SK-N-SH treated with all-trans-retinoic acid at 6 μM for 48 hours (cell line): ENCODE measurements around the gene RTL10.

Experiments used
- ATAC-seq: fragments of 200-7000 bp; cut with Tn5 transposase; 3 replicates; pipeline ENCODE4 v1.9.1; 2020; ENCODE audit warnings: mild to moderate bottlenecking, moderate library complexity
- ARNTL ChIP-seq: fragments of 450-650 bp; formaldehyde crosslinking; IDR thresholded peaks from 2 replicates; pipeline ENCODE4 v1.5.0; 2020; ENCODE audit warnings: low read depth, mild to moderate bottlenecking, moderate library complexity, borderline replicate concordance
- BACH2 ChIP-seq: fragments of 250-450 bp; sonication (Bioruptor Pico); IDR thresholded peaks from 2 replicates; pipeline ENCODE4 v1.9.0; 2021; ENCODE audit warnings: mild to moderate bottlenecking, borderline replicate concordance
- CREB5 ChIP-seq: fragments of 250-450 bp; sonication (Bioruptor Pico); IDR thresholded peaks from 2 replicates; pipeline ENCODE4 v1.5.1; 2020; ENCODE audit warnings: low read depth, mild to moderate bottlenecking, moderate library complexity
- CSDC2 ChIP-seq: fragments of 250-450 bp; sonication (Bioruptor Pico); IDR thresholded peaks from 2 replicates; pipeline ENCODE4 v1.5.0; 2020; ENCODE audit warnings: mild to moderate bottlenecking, moderate library complexity
- ESRRG ChIP-seq: fragments of 250-450 bp; sonication (Bioruptor Pico); IDR thresholded peaks from 2 replicates; pipeline ENCODE4 v1.6.1; 2021; ENCODE audit warnings: mild to moderate bottlenecking
- GLIS3 ChIP-seq: fragments of 250-450 bp; sonication (Bioruptor Pico); IDR thresholded peaks from 2 replicates; pipeline ENCODE4 v1.5.0; 2020; ENCODE audit warnings: mild to moderate bottlenecking, moderate library complexity
- OSR1 ChIP-seq: fragments of 250-450 bp; sonication (Bioruptor Pico); IDR thresholded peaks from 2 replicates; pipeline ENCODE4 v1.8.0; 2022; ENCODE audit warnings: moderate library complexity, mild to moderate bottlenecking, inconsistent platforms
- PPARA ChIP-seq: fragments of 250-450 bp; sonication (Bioruptor Pico); IDR thresholded peaks from 2 replicates; pipeline ENCODE4 v1.5.0; 2020; ENCODE audit warnings: mild to moderate bottlenecking, borderline replicate concordance
- SNAI2 ChIP-seq: fragments of 250-450 bp; sonication (Bioruptor Pico); IDR thresholded peaks from 2 replicates; pipeline ENCODE4 v1.5.0; 2020; ENCODE audit warnings: mild to moderate bottlenecking, moderate library complexity
- TCF4 ChIP-seq: fragments of 250-450 bp; sonication (Bioruptor Pico); IDR thresholded peaks from 2 replicates; pipeline ENCODE4 v1.8.0; 2021; ENCODE audit warnings: mild to moderate bottlenecking, moderate library complexity, borderline replicate concordance
- ZC3H10 ChIP-seq: fragments of 250-450 bp; sonication (Bioruptor Pico); IDR thresholded peaks from 2 replicates; pipeline ENCODE4 v1.5.1; 2021; ENCODE audit warnings: mild to moderate bottlenecking, moderate library complexity
- ZFP3 ChIP-seq: fragments of 250-450 bp; sonication (Bioruptor Pico); IDR thresholded peaks from 2 replicates; pipeline ENCODE4 v1.5.0; 2020; ENCODE audit warnings: mild to moderate bottlenecking, moderate library complexity
- ZFP30 ChIP-seq: fragments of 450-650 bp; formaldehyde crosslinking; IDR thresholded peaks from 2 replicates; pipeline ENCODE4 v1.5.0; 2022; ENCODE audit warnings: mild to moderate bottlenecking, moderate library complexity
- ZNF565 ChIP-seq: fragments of 450-650 bp; formaldehyde crosslinking; conservative IDR thresholded peaks from 2 replicates; pipeline ENCODE4 v1.5.0; 2020; ENCODE audit warnings: low read depth, mild to moderate bottlenecking, moderate library complexity
- ZNF70 ChIP-seq: fragments of 450-650 bp; formaldehyde crosslinking; IDR thresholded peaks from 2 replicates; pipeline ENCODE4 v1.5.0; 2020; ENCODE audit warnings: mild to moderate bottlenecking, moderate library complexity
- ZNF8 ChIP-seq: fragments of 450-650 bp; formaldehyde crosslinking; IDR thresholded peaks from 2 replicates; pipeline ENCODE4 v1.5.0; 2020; ENCODE audit warnings: mild to moderate bottlenecking, moderate library complexity
- TF ChIP-seq, protein P1 (sequence below): fragments of 250-450 bp; sonication (Bioruptor Pico); IDR thresholded peaks from 2 replicates; pipeline ENCODE4 v1.5.0; 2020; ENCODE audit warnings: mild to moderate bottlenecking, moderate library complexity
- TF ChIP-seq, protein P2 (sequence below): fragments of 250-450 bp; sonication (Bioruptor Pico); IDR thresholded peaks from 2 replicates; pipeline ENCODE4 v1.5.1; 2021; ENCODE audit warnings: mild to moderate bottlenecking, moderate library complexity
- TF ChIP-seq, protein P3 (sequence below): fragments of 250-450 bp; sonication (Bioruptor Pico); IDR thresholded peaks from 2 replicates; pipeline ENCODE4 v1.8.0; 2020; ENCODE audit warnings: mild to moderate bottlenecking, moderate library complexity, borderline replicate concordance

The RTL10 gene

GRCh38 chr22:19868333-19868732 lies 13.7 kb upstream of the RTL10 start (continued):
- TF ChIP-seq, protein P1, sequence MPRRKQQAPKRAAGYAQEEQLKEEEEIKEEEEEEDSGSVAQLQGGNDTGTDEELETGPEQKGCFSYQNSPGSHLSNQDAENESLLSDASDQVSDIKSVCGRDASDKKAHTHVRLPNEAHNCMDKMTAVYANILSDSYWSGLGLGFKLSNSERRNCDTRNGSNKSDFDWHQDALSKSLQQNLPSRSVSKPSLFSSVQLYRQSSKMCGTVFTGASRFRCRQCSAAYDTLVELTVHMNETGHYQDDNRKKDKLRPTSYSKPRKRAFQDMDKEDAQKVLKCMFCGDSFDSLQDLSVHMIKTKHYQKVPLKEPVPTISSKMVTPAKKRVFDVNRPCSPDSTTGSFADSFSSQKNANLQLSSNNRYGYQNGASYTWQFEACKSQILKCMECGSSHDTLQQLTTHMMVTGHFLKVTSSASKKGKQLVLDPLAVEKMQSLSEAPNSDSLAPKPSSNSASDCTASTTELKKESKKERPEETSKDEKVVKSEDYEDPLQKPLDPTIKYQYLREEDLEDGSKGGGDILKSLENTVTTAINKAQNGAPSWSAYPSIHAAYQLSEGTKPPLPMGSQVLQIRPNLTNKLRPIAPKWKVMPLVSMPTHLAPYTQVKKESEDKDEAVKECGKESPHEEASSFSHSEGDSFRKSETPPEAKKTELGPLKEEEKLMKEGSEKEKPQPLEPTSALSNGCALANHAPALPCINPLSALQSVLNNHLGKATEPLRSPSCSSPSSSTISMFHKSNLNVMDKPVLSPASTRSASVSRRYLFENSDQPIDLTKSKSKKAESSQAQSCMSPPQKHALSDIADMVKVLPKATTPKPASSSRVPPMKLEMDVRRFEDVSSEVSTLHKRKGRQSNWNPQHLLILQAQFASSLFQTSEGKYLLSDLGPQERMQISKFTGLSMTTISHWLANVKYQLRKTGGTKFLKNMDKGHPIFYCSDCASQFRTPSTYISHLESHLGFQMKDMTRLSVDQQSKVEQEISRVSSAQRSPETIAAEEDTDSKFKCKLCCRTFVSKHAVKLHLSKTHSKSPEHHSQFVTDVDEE, result no peak
- TF ChIP-seq, protein P2, sequence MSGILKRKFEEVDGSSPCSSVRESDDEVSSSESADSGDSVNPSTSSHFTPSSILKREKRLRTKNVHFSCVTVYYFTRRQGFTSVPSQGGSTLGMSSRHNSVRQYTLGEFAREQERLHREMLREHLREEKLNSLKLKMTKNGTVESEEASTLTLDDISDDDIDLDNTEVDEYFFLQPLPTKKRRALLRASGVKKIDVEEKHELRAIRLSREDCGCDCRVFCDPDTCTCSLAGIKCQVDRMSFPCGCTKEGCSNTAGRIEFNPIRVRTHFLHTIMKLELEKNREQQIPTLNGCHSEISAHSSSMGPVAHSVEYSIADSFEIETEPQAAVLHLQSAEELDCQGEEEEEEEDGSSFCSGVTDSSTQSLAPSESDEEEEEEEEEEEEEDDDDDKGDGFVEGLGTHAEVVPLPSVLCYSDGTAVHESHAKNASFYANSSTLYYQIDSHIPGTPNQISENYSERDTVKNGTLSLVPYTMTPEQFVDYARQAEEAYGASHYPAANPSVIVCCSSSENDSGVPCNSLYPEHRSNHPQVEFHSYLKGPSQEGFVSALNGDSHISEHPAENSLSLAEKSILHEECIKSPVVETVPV (CRISPR knock-in tag), result no peak
- TF ChIP-seq ZC3H10 (CRISPR knock-in tag), result no peak
- no peak for TF ChIP-seq CREB5 (CRISPR knock-in tag)
- no peak for TF ChIP-seq PPARA (CRISPR knock-in tag)
- no peak for TF ChIP-seq ZNF8 (CRISPR knock-in tag)
- no peak for TF ChIP-seq OSR1 (CRISPR knock-in tag)
- TF ChIP-seq ARNTL (CRISPR knock-in tag), result no peak
- no peak for TF ChIP-seq ZFP3 (CRISPR knock-in tag)
- no peak for TF ChIP-seq GLIS3 (CRISPR knock-in tag)

GRCh38 chr22:19867617-19868016 lies 12.9 kb upstream of the RTL10 start:
- no peak for ATAC-seq
- TF ChIP-seq CSDC2 (CRISPR knock-in tag) (no peak), TCF4 (CRISPR knock-in tag) (no peak), ZNF565 (CRISPR knock-in tag) (no peak), ZNF70 (CRISPR knock-in tag) (no peak), SNAI2 (no peak), ZC3H10 (CRISPR knock-in tag) (no peak), BACH2 (CRISPR knock-in tag) (no peak), ZFP3 (CRISPR knock-in tag) (no peak), ESRRG (CRISPR knock-in tag) (no peak), ARNTL (CRISPR knock-in tag) (no peak), ZFP30 (CRISPR knock-in tag) (no peak), ZNF8 (CRISPR knock-in tag) (no peak), OSR1 (CRISPR knock-in tag) (no peak), GLIS3 (CRISPR knock-in tag) (no peak)
- TF ChIP-seq, protein P1, result no peak
- TF ChIP-seq, protein P2 (CRISPR knock-in tag), result no peak
- TF ChIP-seq, protein P3, sequence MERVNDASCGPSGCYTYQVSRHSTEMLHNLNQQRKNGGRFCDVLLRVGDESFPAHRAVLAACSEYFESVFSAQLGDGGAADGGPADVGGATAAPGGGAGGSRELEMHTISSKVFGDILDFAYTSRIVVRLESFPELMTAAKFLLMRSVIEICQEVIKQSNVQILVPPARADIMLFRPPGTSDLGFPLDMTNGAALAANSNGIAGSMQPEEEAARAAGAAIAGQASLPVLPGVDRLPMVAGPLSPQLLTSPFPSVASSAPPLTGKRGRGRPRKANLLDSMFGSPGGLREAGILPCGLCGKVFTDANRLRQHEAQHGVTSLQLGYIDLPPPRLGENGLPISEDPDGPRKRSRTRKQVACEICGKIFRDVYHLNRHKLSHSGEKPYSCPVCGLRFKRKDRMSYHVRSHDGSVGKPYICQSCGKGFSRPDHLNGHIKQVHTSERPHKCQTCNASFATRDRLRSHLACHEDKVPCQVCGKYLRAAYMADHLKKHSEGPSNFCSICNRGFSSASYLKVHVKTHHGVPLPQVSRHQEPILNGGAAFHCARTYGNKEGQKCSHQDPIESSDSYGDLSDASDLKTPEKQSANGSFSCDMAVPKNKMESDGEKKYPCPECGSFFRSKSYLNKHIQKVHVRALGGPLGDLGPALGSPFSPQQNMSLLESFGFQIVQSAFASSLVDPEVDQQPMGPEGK, result no peak
